Activated B cell treated with CpG ODN at 0.5 μM for 24 hours (primary cell): ENCODE measurements around the gene RPRD1B. TPM values are rescaled to one million over a fixed set of nuclear protein-coding genes. Genes with fewer than 3 reads are reported as not detected.

Experiments
- ATAC-seq: fragments of 200-7000 bp; cut with Tn5 transposase; one replicate; pipeline ENCODE4 v1.10.0; 2021; ENCODE audit warnings: low read depth, mild to moderate bottlenecking, moderate library complexity
- CTCF ChIA-PET: fragments of 350-600 bp; sonication (Branson Sonifier 250); formaldehyde crosslinking; loops from one replicate; lab custom pipeline; 2021; ENCODE audit warnings: antibody characterized with exemption; lab: Charles Lee
- POLR2A ChIA-PET: fragments of 350-600 bp; sonication (Branson Sonifier 250); formaldehyde crosslinking; loops from one replicate; lab custom pipeline; 2021; ENCODE audit warnings: antibody characterized with exemption; lab: Charles Lee
- DNase-seq: peaks from one replicate; pipeline ENCODE4 v3.0.0; 2022
- H3K27ac Mint-ChIP-seq: one replicate; pipeline ENCODE4 v1.8.0; 2020; ENCODE audit warnings: mixed read lengths
- H3K27me3 Mint-ChIP-seq: one replicate; pipeline ENCODE4 v1.8.0; 2021; ENCODE audit warnings: mixed read lengths
- H3K36me3 Mint-ChIP-seq: one replicate; pipeline ENCODE4 v1.8.0; 2021; ENCODE audit warnings: low read depth, mixed read lengths
- H3K4me1 Mint-ChIP-seq: one replicate; pipeline ENCODE4 v1.8.0; 2021; ENCODE audit warnings: mixed read lengths
- H3K4me3 Mint-ChIP-seq: one replicate; pipeline ENCODE4 v1.8.0; 2020; ENCODE audit warnings: mild to moderate bottlenecking, mixed read lengths
- H3K9me3 Mint-ChIP-seq: one replicate; pipeline ENCODE4 v1.8.0; 2020; ENCODE audit warnings: mixed read lengths
- CTCF ChIP-seq: fragments of 200-600 bp; IDR thresholded peaks from one replicate; pipeline ENCODE4 v1.8.0; 2022; ENCODE audit warnings: antibody characterized with exemption, mild to moderate bottlenecking
- intact Hi-C: fragments of 100-400 bp; cut with micrococcal nuclease; formaldehyde crosslinking; loops from one replicate; pipeline ENCODE4 v1.15.1; 2024
- total RNA-seq: library from RNA; stranded (reverse); gene quantifications from 2 replicates; pipeline ENCODE4 v1.2.3, GENCODE V29; 2022

RPRD1B gene
- total RNA-seq, 1 donor from 2014 or later, result 38.4 TPM

- no peak overlapping the region for H3K4me3 Mint-ChIP-seq
These were observed 77.1 kb downstream of the RPRD1B start for GRCh38 chr20:38110525-38111178.

GRCh38 chr20:38111366-38112232 is 78.1 kb downstream of the RPRD1B start:
- no peak overlapping the region for H3K27ac Mint-ChIP-seq
- TF ChIP-seq CTCF, result no peak
- ChIA-PET CTCF (interaction anchor here (0.7 to 4.9 kb wide), 3 partner anchors 37 to 67 kb away, joined by 3 to 51 read pairs (median 3); no protein-coding TSS in a partner anchor), POLR2A (no interaction called here)
- no peaks in the 10 kb centered on the region for H3K27me3 Mint-ChIP-seq
- intact Hi-C loops, result no loop called here
- ATAC-seq (no peak), DNase-seq (no peak)
- no peak overlapping the region for H3K4me3 Mint-ChIP-seq
- peaks cover 6% of the 10 kb centered on the region for H3K4me1 Mint-ChIP-seq
- H3K9me3 Mint-ChIP-seq, result no peaks in the 10 kb centered on the region
- H3K36me3 Mint-ChIP-seq, result no peaks in the 10 kb centered on the region

More at GRCh38 chr20:38110525-38111178, 77.1 kb downstream of the RPRD1B start:
- ChIA-PET CTCF (interaction anchor here (1.1 to 1.3 kb wide), 2 partner anchors 36 to 37 kb away, joined by 3 to 4 read pairs; no protein-coding TSS in a partner anchor), POLR2A (interaction anchor here (0.9 kb wide), 1 partner anchor 53 kb away, joined by 3 read pairs; no protein-coding TSS in a partner anchor)
- Mint-ChIP-seq H3K27me3 (no peaks in the 10 kb centered on the region), H3K9me3 (no peaks in the 10 kb centered on the region), H3K36me3 (no peaks in the 10 kb centered on the region), H3K27ac (no peak overlapping the region), H3K4me1 (peaks cover 6% of the 10 kb centered on the region)
- DNase-seq, result no peak
- TF ChIP-seq CTCF, result no peak
- intact Hi-C loops, result no loop called here
- no peak for ATAC-seq

GRCh38 chr20:38112261-38112929 is 78.8 kb downstream of the RPRD1B start:
- peaks cover 6% of the 10 kb centered on the region for H3K4me1 Mint-ChIP-seq
- CTCF ChIA-PET, result interaction anchor here (0.7 to 4.9 kb wide), 3 partner anchors 18 to 67 kb away, joined by 3 to 51 read pairs (median 6); no protein-coding TSS in a partner anchor
- H3K27ac Mint-ChIP-seq, result no peak overlapping the region
- no peak overlapping the region for H3K4me3 Mint-ChIP-seq
- H3K27me3 Mint-ChIP-seq, result no peaks in the 10 kb centered on the region
- no peaks in the 10 kb centered on the region for H3K36me3 Mint-ChIP-seq
- POLR2A ChIA-PET, result interaction anchor here (1.6 kb wide), 1 partner anchor 18 kb away, joined by 5 read pairs; no protein-coding TSS in a partner anchor
- ATAC-seq (no peak), DNase-seq (no peak)
- intact Hi-C loops, result no loop called here
- no peaks in the 10 kb centered on the region for H3K9me3 Mint-ChIP-seq
- no peak for TF ChIP-seq CTCF

GRCh38 chr20:38112930-38113294 is 79.4 kb downstream of the RPRD1B start:
- H3K27ac Mint-ChIP-seq, result no peak overlapping the region
- CTCF ChIA-PET, result interaction anchor here (1.5 to 4.9 kb wide), 4 partner anchors 18 to 55 kb away, joined by 3 to 51 read pairs (median 16); no protein-coding TSS in a partner anchor

More at GRCh38 chr20:38112930-38113294, 79.4 kb downstream of the RPRD1B start:
- DNase-seq (no peak), ATAC-seq (no peak)
- H3K27me3 Mint-ChIP-seq, result no peaks in the 10 kb centered on the region
- no peak for TF ChIP-seq CTCF
- POLR2A ChIA-PET, result interaction anchor here (1.6 kb wide), 1 partner anchor 19 kb away, joined by 5 read pairs; no protein-coding TSS in a partner anchor
- intact Hi-C loops, result no loop called here
- H3K4me3 Mint-ChIP-seq, result no peak overlapping the region
- peaks cover 6% of the 10 kb centered on the region for H3K4me1 Mint-ChIP-seq
- no peaks in the 10 kb centered on the region for H3K36me3 Mint-ChIP-seq
- H3K9me3 Mint-ChIP-seq, result no peaks in the 10 kb centered on the region
